Adipocyte (in vitro differentiated cells): ENCODE data around the gene SLC19A1.

Experiments used
- DNase-seq: peaks from one replicate; pipeline ENCODE4 v3.0.0-alpha.2; 2015; ENCODE audit warnings: low read depth
- H3K27me3 ChIP-seq: replicated peaks from 2 replicates; pipeline ENCODE4 v1.7.0; 2013; ENCODE audit warnings: mild to moderate bottlenecking, low read length, moderate library complexity; ENCODE audit not compliant: control insufficient read depth, insufficient read depth
- H3K36me3 ChIP-seq: 2 replicates; pipeline ENCODE4 v1.7.0; 2013; ENCODE audit warnings: low read length, mild to moderate bottlenecking, moderate library complexity; ENCODE audit not compliant: control insufficient read depth, insufficient read depth, severe bottlenecking
- H3K4me1 ChIP-seq: 2 replicates; pipeline ENCODE4 v1.7.0; 2013; ENCODE audit warnings: mild to moderate bottlenecking, low read length, moderate library complexity; ENCODE audit not compliant: control insufficient read depth, insufficient read depth
- H3K4me3 ChIP-seq: 2 replicates; pipeline ENCODE4 v1.7.0; 2013; ENCODE audit warnings: mild to moderate bottlenecking, low read length, moderate library complexity
- H3K9ac ChIP-seq: 2 replicates; pipeline ENCODE4 v1.7.0; 2013; ENCODE audit warnings: mild to moderate bottlenecking, low read length, moderate library complexity
- H3K9me3 ChIP-seq: 2 replicates; pipeline ENCODE4 v1.7.0; 2013; ENCODE audit warnings: mild to moderate bottlenecking, low read length, moderate library complexity; ENCODE audit not compliant: control insufficient read depth

SLC19A1 gene

GRCh38 chr21:45582128-45582527 is 39.9 kb upstream of the SLC19A1 start:
- Histone ChIP-seq H3K4me1 (no peaks in the 10 kb centered on the region), H3K9ac (no peak overlapping the region), H3K9me3 (peaks cover 35% of the 10 kb centered on the region), H3K27me3 (peaks cover 43% of the 10 kb centered on the region), H3K36me3 (no peaks in the 10 kb centered on the region), H3K4me3 (no peak overlapping the region)
- no peak for DNase-seq

- no peak for DNase-seq
Observed at GRCh38 chr21:45581322-45581712, 39.1 kb upstream of the SLC19A1 start.

GRCh38 chr21:45580576-45581321 is 38.5 kb upstream of the SLC19A1 start:
- peaks cover 53% of the 10 kb centered on the region for H3K27me3 ChIP-seq
- DNase-seq: no peak
- H3K4me3 ChIP-seq: no peak overlapping the region

More at GRCh38 chr21:45581322-45581712, 39.1 kb upstream of the SLC19A1 start:
- Histone ChIP-seq H3K4me1 (no peaks in the 10 kb centered on the region), H3K4me3 (no peak overlapping the region), H3K27me3 (peaks cover 48% of the 10 kb centered on the region), H3K9ac (no peak overlapping the region), H3K36me3 (no peaks in the 10 kb centered on the region), H3K9me3 (peaks cover 26% of the 10 kb centered on the region)

GRCh38 chr21:45580181-45580575 is 37.9 kb upstream of the SLC19A1 start:
- Histone ChIP-seq H3K9ac (no peak overlapping the region), H3K27me3 (peaks cover 59% of the 10 kb centered on the region), H3K4me3 (no peak overlapping the region), H3K36me3 (no peaks in the 10 kb centered on the region), H3K4me1 (no peaks in the 10 kb centered on the region), H3K9me3 (peaks cover 16% of the 10 kb centered on the region)
- DNase-seq: no peak

More at GRCh38 chr21:45580576-45581321, 38.5 kb upstream of the SLC19A1 start:
- Histone ChIP-seq H3K9ac (no peak overlapping the region), H3K9me3 (peaks cover 21% of the 10 kb centered on the region), H3K4me1 (no peaks in the 10 kb centered on the region), H3K36me3 (no peaks in the 10 kb centered on the region)

- DNase-seq: no peak
Observed at GRCh38 chr21:45579383-45580180, 37.3 kb upstream of the SLC19A1 start.

DNA sequence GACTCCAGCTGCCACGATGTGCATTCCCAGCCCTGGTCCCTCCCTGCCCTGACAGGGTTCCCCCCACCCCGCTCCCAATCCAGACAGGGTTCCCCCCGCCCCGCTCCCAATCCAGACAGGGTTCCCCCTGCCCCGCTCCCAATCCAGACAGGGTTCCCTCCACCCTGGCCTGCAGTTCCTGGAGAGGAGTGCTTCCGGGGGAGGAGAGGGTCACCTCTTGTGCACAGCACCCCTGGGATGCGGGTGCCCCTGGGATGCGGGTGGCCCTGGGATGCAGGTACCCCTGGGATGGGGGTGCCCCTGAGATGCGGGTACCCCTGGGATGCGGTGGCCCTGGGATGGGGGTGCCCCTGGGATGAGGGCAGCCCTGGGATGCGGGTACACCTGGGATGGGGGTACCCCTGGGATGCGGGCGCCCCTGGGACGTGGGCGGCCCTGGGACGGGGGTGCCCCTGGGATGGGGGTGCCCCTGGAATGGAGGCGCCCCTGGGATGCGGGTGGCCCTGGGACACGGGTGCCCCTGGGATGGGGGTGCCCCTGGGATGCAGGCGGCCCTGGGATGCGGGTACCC is 36.7 kb upstream of the SLC19A1 start:
- H3K9ac ChIP-seq: no peak overlapping the region
- no peaks in the 10 kb centered on the region for H3K4me1 ChIP-seq
- peaks cover 51% of the 10 kb centered on the region for H3K27me3 ChIP-seq
- no peak for DNase-seq
- H3K9me3 ChIP-seq: peaks cover 14% of the 10 kb centered on the region
- H3K36me3 ChIP-seq: no peaks in the 10 kb centered on the region
- no peak overlapping the region for H3K4me3 ChIP-seq

More at GRCh38 chr21:45579383-45580180, 37.3 kb upstream of the SLC19A1 start:
- no peaks in the 10 kb centered on the region for H3K4me1 ChIP-seq
- no peaks in the 10 kb centered on the region for H3K36me3 ChIP-seq
- peaks cover 16% of the 10 kb centered on the region for H3K9me3 ChIP-seq
- peaks cover 55% of the 10 kb centered on the region for H3K27me3 ChIP-seq
- H3K9ac ChIP-seq: no peak overlapping the region
- H3K4me3 ChIP-seq: no peak overlapping the region

- H3K9me3 ChIP-seq: peaks cover 8% of the 10 kb centered on the region
- no peaks in the 10 kb centered on the region for H3K4me1 ChIP-seq
- H3K27me3 ChIP-seq: peaks cover 45% of the 10 kb centered on the region
- H3K4me3 ChIP-seq: no peak overlapping the region
- no peaks in the 10 kb centered on the region for H3K36me3 ChIP-seq
- no peak overlapping the region for H3K9ac ChIP-seq
- no peak for DNase-seq
Observed at GRCh38 chr21:45578176-45578801, 36.0 kb upstream of the SLC19A1 start.

DNA sequence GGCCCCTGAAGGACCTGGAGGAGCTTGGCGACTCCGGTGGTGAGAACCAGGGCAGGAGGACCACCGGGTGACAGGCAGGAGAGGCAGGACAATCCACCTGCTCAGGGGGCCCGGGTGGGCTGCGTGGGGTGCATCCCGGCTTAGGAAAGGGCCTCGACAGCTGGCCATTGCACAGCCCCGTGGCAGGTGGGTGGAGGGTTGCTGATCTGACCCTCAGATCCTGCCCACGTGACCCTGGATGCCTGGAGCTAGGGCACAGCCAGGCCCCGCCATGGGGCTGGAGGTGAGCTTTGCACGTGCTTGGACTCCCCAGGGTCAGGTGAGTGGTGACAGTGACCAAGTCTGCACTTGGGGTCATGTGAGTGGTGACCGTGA is 35.5 kb upstream of the SLC19A1 start:
- peaks cover 3% of the 10 kb centered on the region for H3K9me3 ChIP-seq
- H3K9ac ChIP-seq: no peak overlapping the region
- no peak for DNase-seq
- no peaks in the 10 kb centered on the region for H3K4me1 ChIP-seq
- no peaks in the 10 kb centered on the region for H3K36me3 ChIP-seq
- peaks cover 45% of the 10 kb centered on the region for H3K27me3 ChIP-seq
- no peak overlapping the region for H3K4me3 ChIP-seq

GRCh38 chr21:45576838-45577737 is 34.8 kb upstream of the SLC19A1 start:
- H3K4me3 ChIP-seq: no peak overlapping the region
- no peak overlapping the region for H3K9ac ChIP-seq
- H3K27me3 ChIP-seq: peaks cover 47% of the 10 kb centered on the region
- no peaks in the 10 kb centered on the region for H3K4me1 ChIP-seq
- no peak for DNase-seq
- no peaks in the 10 kb centered on the region for H3K9me3 ChIP-seq
- no peaks in the 10 kb centered on the region for H3K36me3 ChIP-seq

DNA sequence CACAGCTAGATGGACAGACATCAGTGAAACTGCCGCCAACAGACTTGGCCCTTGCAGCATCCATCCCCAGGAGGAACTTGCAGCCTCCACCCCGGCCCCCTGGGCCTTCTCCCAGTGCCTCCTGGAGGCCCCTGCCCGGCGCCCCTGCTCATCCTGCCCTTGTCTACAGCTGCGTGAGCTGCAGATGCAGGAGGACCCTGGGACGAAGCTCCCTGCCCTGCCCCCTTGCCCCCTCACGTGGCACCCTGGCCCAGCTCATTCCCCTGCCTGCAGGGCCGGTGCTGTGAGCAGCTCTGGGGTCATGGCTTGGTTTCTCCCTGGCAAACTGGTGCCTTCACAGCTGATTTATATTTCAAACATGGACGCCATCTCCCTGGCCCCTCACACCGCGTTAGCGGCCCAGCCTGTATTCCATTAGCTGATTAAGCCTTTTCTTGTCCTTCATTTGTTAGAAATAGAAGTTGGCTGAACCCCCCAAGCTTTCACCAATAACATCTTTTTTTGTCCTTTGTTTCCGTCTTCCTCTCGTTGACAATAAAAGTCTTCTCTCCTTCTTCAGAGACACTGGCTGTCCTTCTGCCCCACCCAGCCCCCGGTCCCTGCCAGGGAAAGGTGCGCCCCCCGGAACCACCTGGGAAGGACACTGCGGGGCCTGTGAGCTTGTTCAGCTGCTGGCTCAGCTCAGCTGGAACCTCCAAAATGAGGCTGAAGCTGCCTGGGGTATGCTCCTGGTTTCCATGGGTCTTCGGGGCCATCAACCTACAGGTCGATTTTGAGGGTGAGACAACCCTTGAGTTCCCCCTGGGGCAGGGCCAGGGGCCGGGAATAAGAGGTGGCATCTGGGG is 34.0 kb upstream of the SLC19A1 start:
- H3K9ac ChIP-seq: no peak overlapping the region
- no peak for DNase-seq
- no peaks in the 10 kb centered on the region for H3K4me1 ChIP-seq
- no peaks in the 10 kb centered on the region for H3K36me3 ChIP-seq
- no peaks in the 10 kb centered on the region for H3K9me3 ChIP-seq
- H3K4me3 ChIP-seq: no peak overlapping the region
- peaks cover 56% of the 10 kb centered on the region for H3K27me3 ChIP-seq
